MM.1S (cell line): ENCODE measurements around the gene C18orf63.

ENCODE experiments used
- DNase-seq: peaks from one replicate; pipeline ENCODE4 v3.0.0-alpha.2; 2015
- H2AFZ ChIP-seq: fragments of 300-600 bp; sonication (generic); 2 replicates; pipeline ENCODE4 v1.6.0; 2016; ENCODE audit warnings: antibody characterized with exemption, low read length
- H3F3A ChIP-seq: fragments of 300-600 bp; sonication (generic); 2 replicates; pipeline ENCODE4 v1.6.1; 2016; ENCODE audit warnings: mild to moderate bottlenecking, antibody characterized with exemption, low read length, moderate library complexity, mixed read lengths; ENCODE audit not compliant: insufficient read depth
- H3K27ac ChIP-seq: fragments of 300-600 bp; sonication (generic); 2 replicates; pipeline ENCODE4 v1.5.1; 2016; ENCODE audit warnings: mild to moderate bottlenecking, low read length
- H3K27me3 ChIP-seq: fragments of 300-600 bp; sonication (generic); replicated peaks from 2 replicates; pipeline ENCODE4 v1.6.0; 2016; ENCODE audit warnings: low read length; ENCODE audit not compliant: insufficient read depth
- H3K36me3 ChIP-seq: fragments of 300-600 bp; sonication (generic); replicated peaks from 2 replicates; pipeline ENCODE4 v1.6.1; 2016; ENCODE audit warnings: mild to moderate bottlenecking, low read length, mixed read lengths; ENCODE audit not compliant: insufficient read depth
- H3K4me1 ChIP-seq: fragments of 300-600 bp; sonication (generic); 2 replicates; pipeline ENCODE4 v1.6.1; 2016; ENCODE audit warnings: low read length, mixed read lengths
- H3K4me2 ChIP-seq: fragments of 300-600 bp; sonication (generic); 2 replicates; pipeline ENCODE4 v1.6.0; 2016; ENCODE audit warnings: low read depth, low read length
- H3K4me3 ChIP-seq: fragments of 300-600 bp; sonication (generic); 2 replicates; pipeline ENCODE4 v1.5.1; 2016; ENCODE audit warnings: low read length, mixed read lengths
- H3K79me2 ChIP-seq: fragments of 300-600 bp; sonication (generic); 2 replicates; pipeline ENCODE4 v1.6.1; 2016; ENCODE audit warnings: mixed run types, low read length, mixed read lengths
- H3K9ac ChIP-seq: fragments of 300-600 bp; sonication (generic); 2 replicates; pipeline ENCODE4 v1.6.1; 2016; ENCODE audit warnings: low read length, mixed read lengths
- H3K9me2 ChIP-seq: fragments of 300-600 bp; sonication (generic); replicated peaks from 2 replicates; pipeline ENCODE4 v1.6.1; 2016; ENCODE audit warnings: mild to moderate bottlenecking, low read length, mixed read lengths; ENCODE audit not compliant: insufficient read depth
- H3K9me3 ChIP-seq: fragments of 300-600 bp; sonication (generic); replicated peaks from 2 replicates; pipeline ENCODE4 v1.6.1; 2016; ENCODE audit warnings: mild to moderate bottlenecking, low read length, mixed read lengths; ENCODE audit not compliant: insufficient read depth
- H4K20me1 ChIP-seq: fragments of 300-600 bp; sonication (generic); 2 replicates; pipeline ENCODE4 v1.6.1; 2016; ENCODE audit warnings: mild to moderate bottlenecking, low read length, moderate library complexity, mixed read lengths; ENCODE audit not compliant: insufficient read depth
- CTCF ChIP-seq: fragments of 300-600 bp; sonication (generic); IDR thresholded peaks from 2 replicates; pipeline ENCODE4 v1.5.1; 2016; ENCODE audit warnings: antibody characterized with exemption, low read length, mixed read lengths
- EZH2 ChIP-seq: fragments of 300-600 bp; sonication (generic); optimal IDR thresholded peaks from 2 replicates; pipeline ENCODE3; 2017; ENCODE audit warnings: low read depth, mild to moderate bottlenecking, antibody characterized with exemption, low read length, mixed read lengths
- EZH2phosphoT487 ChIP-seq: fragments of 300-600 bp; sonication (generic); IDR thresholded peaks from 2 replicates; pipeline ENCODE4 v1.6.1; 2018; ENCODE audit warnings: antibody characterized with exemption, low read length

C18orf63 gene

GRCh38 chr18:74390900-74391299 lies 75.3 kb downstream of the C18orf63 start:
- no peaks in the 10 kb centered on the region for H3K36me3 ChIP-seq
- no peaks in the 10 kb centered on the region for H4K20me1 ChIP-seq
- no peaks in the 10 kb centered on the region for H3K9me3 ChIP-seq
- H3K4me3 ChIP-seq = no peak overlapping the region
- H3K4me2 ChIP-seq = no peak overlapping the region
- no peaks in the 10 kb centered on the region for H3K27me3 ChIP-seq
- DNase-seq = no peak
- H3K9ac ChIP-seq = no peak overlapping the region
- no peak overlapping the region for H3K27ac ChIP-seq
- H3K9me2 ChIP-seq = no peaks in the 10 kb centered on the region
- H3F3A ChIP-seq = no peaks in the 10 kb centered on the region
- TF ChIP-seq EZH2 = no peak
- TF ChIP-seq EZH2phosphoT487 = no peak
- TF ChIP-seq CTCF = no peak
- no peaks in the 10 kb centered on the region for H3K79me2 ChIP-seq
- no peak overlapping the region for H2AFZ ChIP-seq
- H3K4me1 ChIP-seq = no peaks in the 10 kb centered on the region

- Histone ChIP-seq H3K79me2 (no peaks in the 10 kb centered on the region), H3K4me1 (no peaks in the 10 kb centered on the region), H3K4me2 (no peak overlapping the region), H3K9ac (no peak overlapping the region), H2AFZ (no peak overlapping the region), H3K4me3 (no peak overlapping the region), H3K27me3 (no peaks in the 10 kb centered on the region), H3K27ac (no peak overlapping the region), H3K9me2 (no peaks in the 10 kb centered on the region), H3K9me3 (no peaks in the 10 kb centered on the region), H3F3A (no peaks in the 10 kb centered on the region), H4K20me1 (no peaks in the 10 kb centered on the region), H3K36me3 (no peaks in the 10 kb centered on the region)
- no peak for DNase-seq
- TF ChIP-seq EZH2phosphoT487 (no peak), CTCF (no peak), EZH2 (no peak)
These were observed 76.7 kb downstream of the C18orf63 start for GRCh38 chr18:74392323-74392722.

- Histone ChIP-seq H3K4me2 (no peak overlapping the region), H3K79me2 (no peaks in the 10 kb centered on the region), H4K20me1 (no peaks in the 10 kb centered on the region), H3K9ac (no peak overlapping the region), H3K27me3 (no peaks in the 10 kb centered on the region), H3K4me1 (no peaks in the 10 kb centered on the region), H3K36me3 (no peaks in the 10 kb centered on the region), H3K9me2 (no peaks in the 10 kb centered on the region), H3K9me3 (no peaks in the 10 kb centered on the region), H3K27ac (no peak overlapping the region), H3F3A (no peaks in the 10 kb centered on the region), H2AFZ (no peak overlapping the region), H3K4me3 (no peak overlapping the region)
- TF ChIP-seq EZH2phosphoT487 (no peak), EZH2 (no peak), CTCF (no peak)
- no peak for DNase-seq
These were observed 79.4 kb downstream of the C18orf63 start for GRCh38 chr18:74395006-74395405.
